Neural progenitor cell (in vitro differentiated cells): ENCODE results near the gene TWF2. TPM values are rescaled to one million over a fixed set of nuclear protein-coding genes. Genes with fewer than 3 reads are reported as not detected.

Experiments used
- DNase-seq: peaks from one replicate; pipeline ENCODE4 v3.0.0-alpha.2; 2016; ENCODE audit warnings: low spot score
- H2AFZ ChIP-seq: fragments of 200-600 bp; sonication (generic); replicated peaks from 2 replicates; pipeline ENCODE4 v1.6.1; 2016; ENCODE audit warnings: antibody characterized with exemption
- H3F3A ChIP-seq: fragments of 200-600 bp; sonication (generic); 2 replicates; pipeline ENCODE4 v1.6.1; 2016; ENCODE audit warnings: antibody characterized with exemption, low read depth
- H3K27ac ChIP-seq: fragments of 200-600 bp; sonication (generic); 2 replicates; pipeline ENCODE4 v1.5.1; 2016; ENCODE audit warnings: mild to moderate bottlenecking
- H3K27me3 ChIP-seq: fragments of 200-600 bp; sonication (generic); 2 replicates; pipeline ENCODE4 v1.6.1; 2016; ENCODE audit warnings: mild to moderate bottlenecking, moderate library complexity
- H3K36me3 ChIP-seq: fragments of 200-600 bp; sonication (generic); 2 replicates; pipeline ENCODE4 v1.5.1; 2016
- H3K4me1 ChIP-seq: fragments of 200-600 bp; sonication (generic); 2 replicates; pipeline ENCODE4 v1.6.1; 2016; ENCODE audit warnings: mixed run types
- H3K4me2 ChIP-seq: fragments of 200-600 bp; sonication (generic); 2 replicates; pipeline ENCODE4 v1.6.1; 2016
- H3K4me3 ChIP-seq: fragments of 200-600 bp; sonication (generic); 2 replicates; pipeline ENCODE4 v1.5.1; 2016
- H3K79me2 ChIP-seq: fragments of 200-600 bp; sonication (generic); 2 replicates; pipeline ENCODE4 v1.6.1; 2016; ENCODE audit warnings: low read depth
- H3K9ac ChIP-seq: fragments of 200-600 bp; sonication (generic); 2 replicates; pipeline ENCODE4 v1.6.1; 2016
- H3K9me3 ChIP-seq: fragments of 200-600 bp; sonication (generic); 2 replicates; pipeline ENCODE4 v1.5.1; 2016; ENCODE audit warnings: low read depth
- H4K20me1 ChIP-seq: fragments of 200-600 bp; sonication (generic); 2 replicates; pipeline ENCODE4 v1.6.1; 2016; ENCODE audit warnings: low read depth
- H3K27ac Mint-ChIP-seq: 3 replicates; pipeline ENCODE4 v1.8.0; 2021; ENCODE audit warnings: mixed read lengths
- H3K27me3 Mint-ChIP-seq: 2 replicates; pipeline ENCODE4 v1.8.0; 2022; ENCODE audit warnings: low read depth, mild to moderate bottlenecking, inconsistent platforms, moderate library complexity, mixed read lengths; ENCODE audit not compliant: insufficient read depth
- H3K36me3 Mint-ChIP-seq: 3 replicates; pipeline ENCODE4 v1.8.0; 2021; ENCODE audit warnings: mixed read lengths
- H3K4me1 Mint-ChIP-seq: 3 replicates; pipeline ENCODE4 v1.8.0; 2021; ENCODE audit warnings: mixed read lengths
- H3K4me3 Mint-ChIP-seq: 3 replicates; pipeline ENCODE4 v1.8.0; 2021; ENCODE audit warnings: mild to moderate bottlenecking, moderate library complexity, mixed read lengths
- H3K9me3 Mint-ChIP-seq: 3 replicates; pipeline ENCODE4 v1.8.0; 2020; ENCODE audit warnings: mixed read lengths
- CTCF ChIP-seq: fragments of 200-600 bp; sonication (generic); IDR thresholded peaks from 2 replicates; pipeline ENCODE4 v1.5.1; 2017; ENCODE audit warnings: antibody characterized with exemption, mild to moderate bottlenecking
- EZH2 ChIP-seq: fragments of 200-600 bp; sonication (generic); IDR thresholded peaks from 2 replicates; pipeline ENCODE4 v1.6.1; 2017; ENCODE audit warnings: antibody characterized with exemption, mild to moderate bottlenecking, moderate library complexity
- EZH2phosphoT487 ChIP-seq: fragments of 200-600 bp; sonication (generic); IDR thresholded peaks from 2 replicates; pipeline ENCODE4 v1.6.1; 2017; ENCODE audit warnings: antibody characterized with exemption
- total RNA-seq: library from RNA; depleted of rRNA; stranded (reverse); fragments of >200 nt; gene quantifications from 2 replicates; pipeline ENCODE4 v1.2.3, GENCODE V29; 2015; ENCODE audit warnings: low replicate concordance

TWF2 gene
- total RNA-seq, 1 donor from 2014 or later, result 21.9 TPM

- Histone ChIP-seq H3K36me3 (peaks cover 16% of the 10 kb centered on the region), H2AFZ (peak within 1 kb of the TSS; percentile 87), H3K9ac (peak within 1 kb of the TSS; percentile 75), H3K4me2 (peak within 1 kb of the TSS; percentile 91), H3K79me2 (peaks cover 28% of the 10 kb centered on the region), H3F3A (no peaks in the 10 kb centered on the region), H3K4me1 (peaks cover 9% of the 10 kb centered on the region), H3K4me3 (peak within 1 kb of the TSS; percentile 78), H3K27ac (no peak within 1 kb of the TSS), H3K27me3 (no peaks in the 10 kb centered on the region), H4K20me1 (peaks cover 12% of the 10 kb centered on the region), H3K9me3 (no peaks in the 10 kb centered on the region)
- TF ChIP-seq CTCF (peak; percentile 33), EZH2phosphoT487 (no peak), EZH2 (no peak)
- H3K4me3 Mint-ChIP-seq, result peak within 1 kb of the TSS; percentile 99
- H3K27ac Mint-ChIP-seq, result peak within 1 kb of the TSS; percentile 85
- DNase-seq, result peak; percentile 98
- H3K27me3 Mint-ChIP-seq, result peaks cover 2% of the 10 kb centered on the region
- H3K9me3 Mint-ChIP-seq, result no peaks in the 10 kb centered on the region
- peaks cover 16% of the 10 kb centered on the region for H3K4me1 Mint-ChIP-seq
- peaks cover 19% of the 10 kb centered on the region for H3K36me3 Mint-ChIP-seq
Observed at GRCh38 chr3:52197842-52198625, 40.9 kb downstream of the TWF2 start, which contains the start of gene ALAS1. TSS of gene ALAS1 (plus strand) at chr3:52198160. CDS start at chr3:52199242, 1,082 bp downstream.

GRCh38 chr3:52197499-52197841, 41.5 kb downstream of the TWF2 start:
- H3K9ac ChIP-seq, result no peak overlapping the region

DNA sequence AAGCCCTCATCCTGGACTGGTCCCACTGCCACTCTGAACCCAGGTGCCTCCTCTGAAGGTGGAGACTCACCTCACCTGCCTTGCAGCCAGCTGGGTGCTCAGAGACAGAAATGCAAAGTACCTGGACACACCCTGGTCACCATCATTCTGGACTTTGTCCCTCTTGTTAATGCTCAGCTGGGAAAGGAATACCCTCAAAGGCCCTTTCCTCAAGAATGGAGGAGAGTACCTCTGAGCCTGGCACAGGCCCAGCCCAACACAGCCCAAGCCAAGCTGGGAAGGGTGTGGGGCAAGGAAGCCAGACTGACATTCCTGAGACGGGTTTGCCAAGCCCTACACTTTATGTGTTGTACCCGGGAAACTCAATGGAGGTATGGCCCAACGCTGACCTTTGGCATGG, 42.0 kb downstream of the TWF2 start:
- Mint-ChIP-seq H3K4me1 (peaks cover 16% of the 10 kb centered on the region), H3K4me3 (peak overlapping the region; percentile 99), H3K27me3 (peaks cover 2% of the 10 kb centered on the region), H3K36me3 (peaks cover 13% of the 10 kb centered on the region), H3K9me3 (no peaks in the 10 kb centered on the region), H3K27ac (peak overlapping the region; percentile 90)
- H3K27me3 ChIP-seq, result no peaks in the 10 kb centered on the region
- H3K4me1 ChIP-seq, result peaks cover 9% of the 10 kb centered on the region
- peaks cover 16% of the 10 kb centered on the region for H3K36me3 ChIP-seq
- H3K79me2 ChIP-seq, result peaks cover 28% of the 10 kb centered on the region
- H2AFZ ChIP-seq, result no peak overlapping the region
- no peaks in the 10 kb centered on the region for H3K9me3 ChIP-seq
- no peak overlapping the region for H3K9ac ChIP-seq
- H3K4me2 ChIP-seq, result no peak overlapping the region
- peaks cover 12% of the 10 kb centered on the region for H4K20me1 ChIP-seq
- H3K4me3 ChIP-seq, result no peak overlapping the region
- H3K27ac ChIP-seq, result no peak overlapping the region
- no peak for TF ChIP-seq CTCF
- TF ChIP-seq EZH2phosphoT487, result no peak
- TF ChIP-seq EZH2, result no peak
- no peaks in the 10 kb centered on the region for H3F3A ChIP-seq
- no peak for DNase-seq

More at GRCh38 chr3:52197499-52197841, 41.5 kb downstream of the TWF2 start:
- Histone ChIP-seq H3K4me3 (peak overlapping the region; percentile 78), H4K20me1 (peaks cover 12% of the 10 kb centered on the region), H2AFZ (peak overlapping the region; percentile 87), H3K9me3 (no peaks in the 10 kb centered on the region), H3K27me3 (no peaks in the 10 kb centered on the region), H3K27ac (no peak overlapping the region), H3K4me1 (peaks cover 9% of the 10 kb centered on the region), H3K4me2 (peak overlapping the region; percentile 91), H3K36me3 (peaks cover 16% of the 10 kb centered on the region), H3K79me2 (peaks cover 28% of the 10 kb centered on the region), H3F3A (no peaks in the 10 kb centered on the region)
- peak overlapping the region; percentile 74 for H3K27ac Mint-ChIP-seq
- peaks cover 16% of the 10 kb centered on the region for H3K4me1 Mint-ChIP-seq
- H3K36me3 Mint-ChIP-seq, result peaks cover 16% of the 10 kb centered on the region
- peak overlapping the region; percentile 99 for H3K4me3 Mint-ChIP-seq
- TF ChIP-seq EZH2phosphoT487 (no peak), CTCF (no peak), EZH2 (no peak)
- H3K27me3 Mint-ChIP-seq, result peaks cover 2% of the 10 kb centered on the region
- DNase-seq, result no peak
- H3K9me3 Mint-ChIP-seq, result no peaks in the 10 kb centered on the region
